ENCODE results near the gene MYT1.
"Not testable (repeated sequence)": the region's sequence is repeated elsewhere in the genome, so short reads cannot be mapped to it uniquely, and the experiment has no call there.

Gene MYT1

GRCh38 chr20:64171211-64171610, 7.0 kb downstream of the MYT1 start:
- no peak for TF ChIP-seq CTCF (conservative IDR thresholded peaks at IDR 0.05; ENCODE audit: control insufficient read depth, insufficient read depth, low read depth, low read length)
- no peak for DNase-seq (ENCODE audit: low read depth)
- H3K4me3 ChIP-seq (ENCODE audit: control insufficient read depth, low read depth, low read length): no peak overlapping the region

GRCh38 chr20:64173116-64173515, 8.9 kb downstream of the MYT1 start:
- no peak for TF ChIP-seq CTCF (conservative IDR thresholded peaks at IDR 0.05; ENCODE audit: control insufficient read depth, insufficient read depth, low read depth, low read length)
- H3K4me3 ChIP-seq (ENCODE audit: control insufficient read depth, low read depth, low read length): no peak overlapping the region
- no peak for DNase-seq (ENCODE audit: low read depth)

GRCh38 chr20:64176551-64176950, 12.3 kb downstream of the MYT1 start:
- no peak for DNase-seq (ENCODE audit: low read depth)
- TF ChIP-seq CTCF (conservative IDR thresholded peaks at IDR 0.05; ENCODE audit: control insufficient read depth, insufficient read depth, low read depth, low read length): no peak
- no peak overlapping the region for H3K4me3 ChIP-seq (ENCODE audit: control insufficient read depth, low read depth, low read length)

- DNase-seq (ENCODE audit: low read depth): no peak
- H3K4me3 ChIP-seq (ENCODE audit: control insufficient read depth, low read depth, low read length): no peak overlapping the region
- TF ChIP-seq CTCF (conservative IDR thresholded peaks at IDR 0.05; ENCODE audit: control insufficient read depth, insufficient read depth, low read depth, low read length): no peak
These were observed 12.7 kb downstream of the MYT1 start for GRCh38 chr20:64176971-64177370.

- TF ChIP-seq CTCF (conservative IDR thresholded peaks at IDR 0.05; ENCODE audit: control insufficient read depth, insufficient read depth, low read depth, low read length): no peak
- DNase-seq (ENCODE audit: low read depth): no peak
- H3K4me3 ChIP-seq (ENCODE audit: control insufficient read depth, low read depth, low read length): no peak overlapping the region
These were observed 13.1 kb downstream of the MYT1 start for GRCh38 chr20:64177384-64177783.

GRCh38 chr20:64177787-64178186, 13.5 kb downstream of the MYT1 start:
- no peak overlapping the region for H3K4me3 ChIP-seq (ENCODE audit: control insufficient read depth, low read depth, low read length)
- no peak for DNase-seq (ENCODE audit: low read depth)
- no peak for TF ChIP-seq CTCF (conservative IDR thresholded peaks at IDR 0.05; ENCODE audit: control insufficient read depth, insufficient read depth, low read depth, low read length)

- H3K4me3 ChIP-seq (ENCODE audit: control insufficient read depth, low read depth, low read length); DNase-seq (ENCODE audit: low read depth): not testable (repeated sequence)
These were observed 14.7 kb downstream of the MYT1 start for GRCh38 chr20:64178925-64179324.

All from fibroblast of mammary gland (primary cell).